Gastrocnemius medialis (tissue), 4 donors: ENCODE data around the gene DRC7. TPM values are rescaled to one million over a fixed set of nuclear protein-coding genes. Genes with fewer than 3 reads are reported as not detected.
"Not testable (repeated sequence)": the region's sequence is repeated elsewhere in the genome, so short reads cannot be mapped to it uniquely, and the experiment has no call there.

Source experiments
- ATAC-seq, 2 donors: fragments of 150-250 bp; one replicate each; pipeline ENCODE4 v1.9.1; 2016
- DNase-seq, 2 donors: peaks; one replicate each; pipeline ENCODE4 v3.0.0-alpha.2; 2019
- H3K27ac ChIP-seq, 4 donors: fragments of 200-600 bp; sonication (generic); 1 replicate in 1 of 4; 2 replicates in 3 of 4; pipeline ENCODE4 v1.5.1; 2016 to 2018; ENCODE audit warnings: mild to moderate bottlenecking in 2 of 4, moderate library complexity in 1 of 4
- H3K27me3 ChIP-seq, 3 donors: fragments of 200-600 bp; sonication (generic) in 2 of 3; 1 replicate in 1 of 3; 2 replicates in 2 of 3; pipeline versions ENCODE4 v1.5.1 to v1.6.0; 2016 to 2019; ENCODE audit warnings: mild to moderate bottlenecking in 1 of 3, moderate library complexity in 1 of 3
- H3K36me3 ChIP-seq, 2 donors: fragments of 200-600 bp; sonication (generic) in 1 of 2; one replicate each; pipeline ENCODE4 v1.5.1; 2017 to 2018
- H3K4me1 ChIP-seq, 2 donors: fragments of 200-600 bp; sonication (generic) in 1 of 2; one replicate each; pipeline ENCODE4 v1.5.1; 2016 to 2017; ENCODE audit warnings: mild to moderate bottlenecking in 2 of 2
- H3K4me3 ChIP-seq, 4 donors: fragments of 200-600 bp; sonication (generic) in 3 of 4; 1 replicate in 1 of 4; 2 replicates in 3 of 4; pipeline ENCODE4 v1.5.1; 2016 to 2019; ENCODE audit warnings: mild to moderate bottlenecking in 2 of 4
- H3K9me3 ChIP-seq, 3 donors: fragments of 200-600 bp; sonication (generic) in 2 of 3; 1 replicate in 1 of 3; 2 replicates in 2 of 3; pipeline ENCODE4 v1.5.1; 2016 to 2019
- CTCF ChIP-seq, 5 experiments: fragments of 450-650 bp in 3 of 5; fragments of 200-600 bp in 2 of 5; sonication (generic) in 2 of 5; IDR thresholded peaks in 4 of 5; conservative IDR thresholded peaks in 1 of 5; 1 replicate in 4 of 5; 2 replicates in 1 of 5; pipeline ENCODE4 v1.5.1; 2016 to 2019; ENCODE audit warnings: antibody characterized with exemption in 5 of 5, mild to moderate bottlenecking in 3 of 5, moderate library complexity in 3 of 5
- POLR2A ChIP-seq, 2 donors: fragments of 450-650 bp; IDR thresholded peaks; one replicate each; pipeline ENCODE4 v1.6.1; 2017; ENCODE audit warnings: antibody characterized with exemption in 2 of 2, mild to moderate bottlenecking in 2 of 2, moderate library complexity in 2 of 2
- in situ Hi-C, 4 donors: fragments of 200-750 bp; cut with MboI; loops; one replicate each; pipeline versions ENCODE4 v1.15.0 to v1.8.0; 2017; ENCODE audit warnings: low sequenced_read_pairs in 4 of 4
- intact Hi-C: fragments of 100-400 bp; cut with DNase I; formaldehyde crosslinking; loops from one replicate; pipeline ENCODE4 v1.15.1; 2023; ENCODE audit warnings: low total_unique reads
- total RNA-seq, 4 donors: library from RNA; depleted of rRNA; stranded (reverse); fragments of >200 nt; gene quantifications; one replicate each; pipeline versions ENCODE4 v1.1.0 to v1.2.3, GENCODE V29; 2016

The DRC7 gene
- total RNA-seq, 4 donors from 2014 or later, result not detected

GRCh38 chr16:57729182-57729484 lies 34.5 kb downstream of the DRC7 start:
- intact Hi-C loops, result no loop called here
- H3K4me3 ChIP-seq, result no peak overlapping the region
- no peak overlapping the region for H3K27ac ChIP-seq
- no peak for TF ChIP-seq POLR2A (IDR thresholded peaks at IDR 0.05)
- no peak for TF ChIP-seq CTCF (IDR thresholded peaks at IDR 0.05 in 4 of 5, conservative IDR thresholded peaks at IDR 0.05 in 1 of 5)
- DNase-seq (no peak), ATAC-seq (no peak)
- in situ Hi-C loops, result loop anchor here in 2 of 4 donors (25.0 kb wide), 2 partner anchors 283 to 292 kb away; partner anchors contain the start of genes CIAPIN1 (in 1 of the 2), COQ9 (in 1 of the 2), USB1 (in 1 of the 2) and ZNF319 (in 1 of the 2)
- no peaks in the 10 kb centered on the region for H3K4me1 ChIP-seq
- H3K9me3 ChIP-seq, result no peaks in the 10 kb centered on the region
- H3K36me3 ChIP-seq, result no peaks in the 10 kb centered on the region
- no peaks in the 10 kb centered on the region for H3K27me3 ChIP-seq

- H3K4me3 ChIP-seq, H3K9me3 ChIP-seq, H3K36me3 ChIP-seq, ATAC-seq, DNase-seq, H3K27ac ChIP-seq, H3K27me3 ChIP-seq, H3K4me1 ChIP-seq: not testable (repeated sequence)
- in situ Hi-C loops, result loop anchor here in 2 of 4 donors (25.0 kb wide), 2 partner anchors 282 to 293 kb away; partner anchors contain the start of genes CIAPIN1 (in 1 of the 2), COQ9 (in 1 of the 2), USB1 (in 1 of the 2) and ZNF319 (in 1 of the 2)
- intact Hi-C loops, result loop anchor here (10.0 kb wide), 1 partner anchor 545 kb away; the partner anchor contains the start of genes PSME3IP1 and RSPRY1
Observed at GRCh38 chr16:57729852-57730251, 35.2 kb downstream of the DRC7 start.

- DNase-seq (no peak), ATAC-seq (no peak)
- in situ Hi-C loops, result loop anchor here in 2 of 4 donors (25.0 kb wide), 2 partner anchors 281 to 294 kb away; partner anchors contain the start of genes CIAPIN1 (in 1 of the 2), COQ9 (in 1 of the 2), USB1 (in 1 of the 2) and ZNF319 (in 1 of the 2)
- H3K4me1 ChIP-seq, result peaks cover 6 to 10% of the 10 kb centered on the region in 2 donors
- no peak overlapping the region for H3K27ac ChIP-seq
- H3K36me3 ChIP-seq, result no peaks in the 10 kb centered on the region
- no peaks in the 10 kb centered on the region for H3K27me3 ChIP-seq
- no peak overlapping the region for H3K4me3 ChIP-seq
- intact Hi-C loops, result loop anchor here (10.0 kb wide), 1 partner anchor 546 kb away; the partner anchor contains the start of genes PSME3IP1 and RSPRY1
- H3K9me3 ChIP-seq, result no peaks in the 10 kb centered on the region
- TF ChIP-seq POLR2A (IDR thresholded peaks at IDR 0.05) (no peak), CTCF (IDR thresholded peaks at IDR 0.05 in 4 of 5, conservative IDR thresholded peaks at IDR 0.05 in 1 of 5) (no peak)
Observed at GRCh38 chr16:57730771-57731730, 36.4 kb downstream of the DRC7 start.

- no peaks in the 10 kb centered on the region for H3K27me3 ChIP-seq
- H3K27ac ChIP-seq, result no peak overlapping the region
- peaks cover 14 to 19% of the 10 kb centered on the region in 2 donors for H3K4me1 ChIP-seq
- no peak overlapping the region for H3K4me3 ChIP-seq
- intact Hi-C loops, result loop anchor here (10.0 kb wide), 1 partner anchor 547 kb away; the partner anchor contains the start of genes PSME3IP1 and RSPRY1
- DNase-seq (no peak), ATAC-seq (no peak)
- no peaks in the 10 kb centered on the region for H3K9me3 ChIP-seq
- in situ Hi-C loops, result loop anchor here in 2 of 4 donors (25.0 kb wide), 2 partner anchors 280 to 295 kb away; partner anchors contain the start of genes CIAPIN1 (in 1 of the 2), COQ9 (in 1 of the 2), USB1 (in 1 of the 2) and ZNF319 (in 1 of the 2)
- no peaks in the 10 kb centered on the region for H3K36me3 ChIP-seq
- no peak for TF ChIP-seq POLR2A (IDR thresholded peaks at IDR 0.05)
- no peak for TF ChIP-seq CTCF (IDR thresholded peaks at IDR 0.05 in 4 of 5, conservative IDR thresholded peaks at IDR 0.05 in 1 of 5)
Observed at GRCh38 chr16:57732037-57732436, 37.4 kb downstream of the DRC7 start.
